ENCODE measurements around the gene ZAR1.

GRCh38 chr4:48506716-48507115 is 16.7 kb downstream of the ZAR1 start:
- no peak for TF ChIP-seq CTCF (conservative IDR thresholded peaks at IDR 0.05)
- TF ChIP-seq EZH2 (IDR thresholded peaks at IDR 0.05; ENCODE audit: low read depth): no peak
